Measurements from ENCODE around the gene CHODL. TPM values are rescaled to one million over a fixed set of nuclear protein-coding genes. Genes with fewer than 3 reads are reported as not detected.

The CHODL gene
- total and polyA plus RNA-seq, 2 donors: 1.4 to 31.8 TPM

- 83% methylated on average over 2 of the region's 2 CpGs for WGBS
- no peak overlapping the region for H3K4me3 ChIP-seq (ENCODE audit: low read depth, low read length)
- H3K27ac ChIP-seq (ENCODE audit: low read depth): no peak overlapping the region
- no peaks in the 10 kb centered on the region for H3K36me3 ChIP-seq (ENCODE audit: insufficient read depth)
- H3K4me1 ChIP-seq (ENCODE audit: insufficient read depth): no peaks in the 10 kb centered on the region
- no peak for DNase-seq (ENCODE audit: extremely low spot score)
Observed at GRCh38 chr21:18253799-18254198, 9.2 kb downstream of the CHODL start.

- WGBS: 83% methylated on average over 2 of the region's 2 CpGs
- no peak for DNase-seq (ENCODE audit: extremely low spot score)
Observed at GRCh38 chr21:18265944-18266343, 21.3 kb downstream of the CHODL start.

GRCh38 chr21:18267496-18267895 is 22.9 kb downstream of the CHODL start:
- no peak for DNase-seq (ENCODE audit: extremely low spot score)
- 96% methylated on average over 1 of the region's 1 CpG for WGBS

More at GRCh38 chr21:18265944-18266343, 21.3 kb downstream of the CHODL start:
- no peaks in the 10 kb centered on the region for H3K4me1 ChIP-seq (ENCODE audit: insufficient read depth)
- H3K36me3 ChIP-seq (ENCODE audit: insufficient read depth): no peaks in the 10 kb centered on the region
- H3K27ac ChIP-seq (ENCODE audit: low read depth): no peak overlapping the region
- H3K4me3 ChIP-seq (ENCODE audit: low read depth, low read length): no peak overlapping the region

GRCh38 chr21:18268906-18269305 is 24.3 kb downstream of the CHODL start:
- Histone ChIP-seq H3K36me3 (ENCODE audit: insufficient read depth) (no peaks in the 10 kb centered on the region), H3K4me3 (ENCODE audit: low read depth, low read length) (no peak overlapping the region), H3K27ac (ENCODE audit: low read depth) (no peak overlapping the region), H3K4me1 (ENCODE audit: insufficient read depth) (no peaks in the 10 kb centered on the region)
- no peak for DNase-seq (ENCODE audit: extremely low spot score)
- 94% methylated on average over 1 of the region's 1 CpG for WGBS

More at GRCh38 chr21:18267496-18267895, 22.9 kb downstream of the CHODL start:
- no peak overlapping the region for H3K4me3 ChIP-seq (ENCODE audit: low read depth, low read length)
- no peak overlapping the region for H3K27ac ChIP-seq (ENCODE audit: low read depth)
- no peaks in the 10 kb centered on the region for H3K4me1 ChIP-seq (ENCODE audit: insufficient read depth)
- no peaks in the 10 kb centered on the region for H3K36me3 ChIP-seq (ENCODE audit: insufficient read depth)

- H3K27ac ChIP-seq (ENCODE audit: low read depth): no peak overlapping the region
- no peaks in the 10 kb centered on the region for H3K4me1 ChIP-seq (ENCODE audit: insufficient read depth)
- 93% methylated on average over 7 of the region's 7 CpGs for WGBS
- no peak for DNase-seq (ENCODE audit: extremely low spot score)
- no peaks in the 10 kb centered on the region for H3K36me3 ChIP-seq (ENCODE audit: insufficient read depth)
- no peak overlapping the region for H3K4me3 ChIP-seq (ENCODE audit: low read depth, low read length)
Observed at GRCh38 chr21:18269856-18270255, 25.2 kb downstream of the CHODL start.

GRCh38 chr21:18273400-18273799 is 28.8 kb downstream of the CHODL start:
- WGBS: 91% methylated on average over 4 of the region's 4 CpGs
- Histone ChIP-seq H3K4me3 (ENCODE audit: low read depth, low read length) (no peak overlapping the region), H3K27ac (ENCODE audit: low read depth) (no peak overlapping the region), H3K4me1 (ENCODE audit: insufficient read depth) (no peaks in the 10 kb centered on the region), H3K36me3 (ENCODE audit: insufficient read depth) (no peaks in the 10 kb centered on the region)
- DNase-seq (ENCODE audit: extremely low spot score): no peak

GRCh38 chr21:18274370-18274769 is 29.7 kb downstream of the CHODL start:
- WGBS: 86% methylated on average over 5 of the region's 5 CpGs
- H3K27ac ChIP-seq (ENCODE audit: low read depth): no peak overlapping the region
- no peak overlapping the region for H3K4me3 ChIP-seq (ENCODE audit: low read depth, low read length)
- no peaks in the 10 kb centered on the region for H3K4me1 ChIP-seq (ENCODE audit: insufficient read depth)
- DNase-seq (ENCODE audit: extremely low spot score): no peak
- no peaks in the 10 kb centered on the region for H3K36me3 ChIP-seq (ENCODE audit: insufficient read depth)

- no peak overlapping the region for H3K4me3 ChIP-seq (ENCODE audit: low read depth, low read length)
- no peaks in the 10 kb centered on the region for H3K4me1 ChIP-seq (ENCODE audit: insufficient read depth)
- 71% methylated on average over 3 of the region's 3 CpGs for whole genome bisulfite sequencing
- H3K27ac ChIP-seq (ENCODE audit: low read depth): no peak overlapping the region
- no peak for DNase-seq (ENCODE audit: extremely low spot score)
- H3K36me3 ChIP-seq (ENCODE audit: insufficient read depth): no peaks in the 10 kb centered on the region
Observed at GRCh38 chr21:18275781-18276180, 31.1 kb downstream of the CHODL start.

GRCh38 chr21:18285379-18285778 is 40.7 kb downstream of the CHODL start:
- H3K36me3 ChIP-seq (ENCODE audit: insufficient read depth): no peaks in the 10 kb centered on the region
- 87% methylated on average over 4 of the region's 4 CpGs for WGBS
- DNase-seq (ENCODE audit: extremely low spot score): no peak
- H3K27ac ChIP-seq (ENCODE audit: low read depth): no peak overlapping the region
- no peak overlapping the region for H3K4me3 ChIP-seq (ENCODE audit: low read depth, low read length)
- H3K4me1 ChIP-seq (ENCODE audit: insufficient read depth): no peaks in the 10 kb centered on the region

- no peaks in the 10 kb centered on the region for H3K4me1 ChIP-seq (ENCODE audit: insufficient read depth)
- no peak overlapping the region for H3K4me3 ChIP-seq (ENCODE audit: low read depth, low read length)
- WGBS: 80% methylated on average over 2 of the region's 2 CpGs
- DNase-seq (ENCODE audit: extremely low spot score): no peak
- H3K36me3 ChIP-seq (ENCODE audit: insufficient read depth): no peaks in the 10 kb centered on the region
- H3K27ac ChIP-seq (ENCODE audit: low read depth): no peak overlapping the region
Observed at GRCh38 chr21:18289876-18290275, 45.2 kb downstream of the CHODL start.

GRCh38 chr21:18294100-18294499 is 49.5 kb downstream of the CHODL start:
- DNase-seq (ENCODE audit: extremely low spot score): no peak
- no peak overlapping the region for H3K4me3 ChIP-seq (ENCODE audit: low read depth, low read length)
- 89% methylated on average over 9 of the region's 9 CpGs for WGBS
- no peaks in the 10 kb centered on the region for H3K36me3 ChIP-seq (ENCODE audit: insufficient read depth)
- H3K4me1 ChIP-seq (ENCODE audit: insufficient read depth): no peaks in the 10 kb centered on the region
- H3K27ac ChIP-seq (ENCODE audit: low read depth): no peak overlapping the region

GRCh38 chr21:18298228-18298627 is 53.6 kb downstream of the CHODL start:
- Histone ChIP-seq H3K4me1 (ENCODE audit: insufficient read depth) (no peaks in the 10 kb centered on the region), H3K4me3 (ENCODE audit: low read depth, low read length) (no peak overlapping the region), H3K36me3 (ENCODE audit: insufficient read depth) (no peaks in the 10 kb centered on the region), H3K27ac (ENCODE audit: low read depth) (no peak overlapping the region)
- DNase-seq (ENCODE audit: extremely low spot score): no peak
- 68% methylated on average over 1 of the region's 1 CpG for WGBS
